A673 (cell line): ENCODE results near the gene SETD1A.

ENCODE experiments used
- EZH2 ChIP-seq: fragments of 200-600 bp; sonication (generic); IDR thresholded peaks from 2 replicates; pipeline ENCODE4 v1.6.1; 2017; ENCODE audit warnings: borderline replicate concordance, low read depth, mild to moderate bottlenecking, mixed read lengths, antibody characterized with exemption, low read length; ENCODE audit not compliant: poor library complexity, severe bottlenecking
- TF ChIP-seq, protein P1 (sequence below): fragments of 300-800, 200-600 bp; sonication (generic); conservative IDR thresholded peaks from 2 replicates; pipeline ENCODE4 v1.5.1; 2017; ENCODE audit warnings: low read depth, mild to moderate bottlenecking, antibody characterized with exemption, low read length, moderate library complexity, mixed read lengths

GRCh38 chr16:30953511-30954124, 3.9 kb upstream of the SETD1A start:
- TF ChIP-seq, protein P1, sequence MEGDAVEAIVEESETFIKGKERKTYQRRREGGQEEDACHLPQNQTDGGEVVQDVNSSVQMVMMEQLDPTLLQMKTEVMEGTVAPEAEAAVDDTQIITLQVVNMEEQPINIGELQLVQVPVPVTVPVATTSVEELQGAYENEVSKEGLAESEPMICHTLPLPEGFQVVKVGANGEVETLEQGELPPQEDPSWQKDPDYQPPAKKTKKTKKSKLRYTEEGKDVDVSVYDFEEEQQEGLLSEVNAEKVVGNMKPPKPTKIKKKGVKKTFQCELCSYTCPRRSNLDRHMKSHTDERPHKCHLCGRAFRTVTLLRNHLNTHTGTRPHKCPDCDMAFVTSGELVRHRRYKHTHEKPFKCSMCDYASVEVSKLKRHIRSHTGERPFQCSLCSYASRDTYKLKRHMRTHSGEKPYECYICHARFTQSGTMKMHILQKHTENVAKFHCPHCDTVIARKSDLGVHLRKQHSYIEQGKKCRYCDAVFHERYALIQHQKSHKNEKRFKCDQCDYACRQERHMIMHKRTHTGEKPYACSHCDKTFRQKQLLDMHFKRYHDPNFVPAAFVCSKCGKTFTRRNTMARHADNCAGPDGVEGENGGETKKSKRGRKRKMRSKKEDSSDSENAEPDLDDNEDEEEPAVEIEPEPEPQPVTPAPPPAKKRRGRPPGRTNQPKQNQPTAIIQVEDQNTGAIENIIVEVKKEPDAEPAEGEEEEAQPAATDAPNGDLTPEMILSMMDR, result peak; percentile 95
- TF ChIP-seq EZH2, result no peak
